ENCODE measurements around the gene GCC1.

DNA sequence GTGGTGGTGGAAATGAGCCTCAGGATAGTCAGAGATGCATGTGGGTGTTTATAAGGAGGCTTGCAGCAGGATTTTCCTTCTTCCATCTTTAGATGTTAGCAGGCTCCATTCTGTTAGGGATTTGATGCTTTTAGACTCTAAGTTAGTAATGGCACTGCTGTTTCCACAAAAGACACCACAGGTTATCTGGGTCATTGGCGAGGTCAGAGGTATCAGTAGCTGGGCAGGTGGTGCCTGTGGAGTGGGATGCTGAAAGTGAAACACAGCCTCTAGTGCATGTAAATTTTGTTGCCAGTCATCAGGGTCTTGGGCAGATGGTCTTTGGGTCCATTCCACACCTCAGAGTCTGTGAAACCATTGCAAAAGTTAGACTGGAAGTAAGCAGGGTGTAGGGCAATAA lies 33.4 kb upstream of the GCC1 start:
- TF ChIP-seq, protein P1, sequence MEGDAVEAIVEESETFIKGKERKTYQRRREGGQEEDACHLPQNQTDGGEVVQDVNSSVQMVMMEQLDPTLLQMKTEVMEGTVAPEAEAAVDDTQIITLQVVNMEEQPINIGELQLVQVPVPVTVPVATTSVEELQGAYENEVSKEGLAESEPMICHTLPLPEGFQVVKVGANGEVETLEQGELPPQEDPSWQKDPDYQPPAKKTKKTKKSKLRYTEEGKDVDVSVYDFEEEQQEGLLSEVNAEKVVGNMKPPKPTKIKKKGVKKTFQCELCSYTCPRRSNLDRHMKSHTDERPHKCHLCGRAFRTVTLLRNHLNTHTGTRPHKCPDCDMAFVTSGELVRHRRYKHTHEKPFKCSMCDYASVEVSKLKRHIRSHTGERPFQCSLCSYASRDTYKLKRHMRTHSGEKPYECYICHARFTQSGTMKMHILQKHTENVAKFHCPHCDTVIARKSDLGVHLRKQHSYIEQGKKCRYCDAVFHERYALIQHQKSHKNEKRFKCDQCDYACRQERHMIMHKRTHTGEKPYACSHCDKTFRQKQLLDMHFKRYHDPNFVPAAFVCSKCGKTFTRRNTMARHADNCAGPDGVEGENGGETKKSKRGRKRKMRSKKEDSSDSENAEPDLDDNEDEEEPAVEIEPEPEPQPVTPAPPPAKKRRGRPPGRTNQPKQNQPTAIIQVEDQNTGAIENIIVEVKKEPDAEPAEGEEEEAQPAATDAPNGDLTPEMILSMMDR (IDR thresholded peaks at IDR 0.05) = no peak
- TF ChIP-seq POLR2A (IDR thresholded peaks at IDR 0.05) = no peak

Measured in vagina (tissue), 2 donors.